ENCODE results near the gene C1orf87. TPM values are rescaled to one million over a fixed set of nuclear protein-coding genes. Genes with fewer than 3 reads are reported as not detected.
"Not testable (repeated sequence)": the region's sequence is repeated elsewhere in the genome, so short reads cannot be mapped to it uniquely, and the experiment has no call there.

The C1orf87 gene
- total RNA-seq, 2 donors from 2014 or later, result not detected

DNA sequence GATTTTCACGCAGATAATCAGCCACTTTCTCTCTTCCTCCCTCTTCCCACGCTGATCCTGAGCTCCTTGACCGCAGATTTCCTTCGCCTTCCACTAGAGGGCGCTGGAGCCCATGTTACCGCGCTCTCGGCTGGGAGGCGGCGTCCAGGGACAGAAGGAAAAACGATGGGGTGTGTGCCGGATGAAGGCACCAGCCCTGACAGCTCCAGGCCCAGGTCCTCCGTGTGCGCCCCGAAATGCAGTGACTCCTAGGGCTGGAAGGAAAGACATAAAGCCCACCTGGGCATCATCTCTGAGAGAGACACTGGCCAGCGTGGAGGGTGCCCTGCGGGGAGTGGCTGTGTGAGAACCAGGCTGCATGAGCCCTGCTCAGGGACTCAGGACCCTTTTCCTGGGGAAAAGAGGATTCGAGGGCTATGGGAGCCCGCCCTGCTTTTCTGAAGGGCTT, 102.1 kb downstream of the C1orf87 start:
- intact Hi-C loops (cut with DNase I), result loop anchor here (10.0 kb wide), 4 partner anchors 153 to 1883 kb away; no protein-coding TSS in a partner anchor
- ATAC-seq (peak; percentile 84 to 89), DNase-seq (peak; percentile 71)

DNA sequence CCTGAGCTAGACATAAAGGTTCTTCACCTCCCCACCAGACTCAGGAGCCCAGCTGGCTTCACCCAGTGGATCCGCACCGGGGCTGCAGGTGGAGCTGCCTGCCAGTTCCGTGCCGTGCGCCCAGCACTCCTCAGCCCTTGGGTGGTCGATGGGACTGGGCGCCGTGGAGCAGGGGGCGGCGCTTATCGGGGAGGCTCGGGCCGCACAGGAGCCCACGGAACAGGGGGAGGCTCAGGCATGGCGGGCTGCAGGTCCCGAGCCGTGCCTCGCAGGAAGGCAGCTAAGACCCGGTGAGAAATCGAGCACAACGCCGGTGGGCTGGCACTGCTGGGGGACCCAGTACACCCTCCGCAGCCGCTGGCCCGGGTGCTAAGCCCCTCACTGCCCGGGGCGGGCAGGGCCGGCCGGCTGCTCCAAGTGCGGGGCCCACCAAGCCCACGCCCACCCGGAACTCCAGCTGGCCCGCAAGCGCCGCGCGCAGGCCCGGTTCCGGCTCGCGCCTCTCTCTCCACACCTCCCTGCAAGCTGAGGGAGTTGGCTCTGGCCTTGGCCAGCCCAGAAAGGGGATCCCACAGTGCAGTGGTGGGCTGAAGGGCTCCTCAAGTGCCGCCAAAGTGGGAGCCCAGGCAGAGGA, 103.9 kb downstream of the C1orf87 start:
- not testable (repeated sequence) for ATAC-seq, DNase-seq
- intact Hi-C loops (cut with DNase I), result loop anchor here (10.0 kb wide), 4 partner anchors 155 to 1885 kb away; no protein-coding TSS in a partner anchor

- DNase-seq; ATAC-seq; intact Hi-C loops (cut with DNase I): not testable (repeated sequence)
Measured at GRCh38 chr1:59968746-59969145, 104.8 kb downstream of the C1orf87 start.

GRCh38 chr1:59967780-59968179, 105.8 kb downstream of the C1orf87 start:
- no peak for ATAC-seq
- no peak for DNase-seq
- intact Hi-C loops (cut with DNase I), result no loop called here

DNA sequence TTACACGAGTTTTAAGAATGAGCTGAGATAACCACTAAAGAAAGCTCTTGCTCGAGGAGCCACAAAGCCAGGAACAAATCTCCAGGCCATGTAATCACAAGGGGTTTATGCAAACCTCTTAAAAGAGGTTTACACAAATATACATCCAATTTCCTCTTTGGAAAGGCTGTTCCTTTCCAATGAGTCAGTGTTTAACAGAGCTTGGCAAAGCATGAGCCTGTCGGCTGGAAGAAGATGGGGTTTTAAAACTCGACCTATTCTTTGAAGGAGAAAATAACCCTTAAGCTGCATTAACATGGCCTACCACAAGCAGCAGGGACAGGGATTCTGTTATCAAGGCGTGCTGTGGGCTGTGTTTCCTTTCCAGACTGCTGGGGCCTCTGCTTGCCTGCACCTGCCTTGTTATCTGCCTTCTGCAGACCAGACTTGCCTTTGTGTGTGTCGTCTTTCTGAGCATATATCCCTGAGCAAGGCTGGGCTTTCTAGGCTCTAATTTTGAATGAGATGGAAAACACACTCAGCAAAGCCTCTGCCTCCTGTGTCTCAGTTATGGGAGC, 106.4 kb downstream of the C1orf87 start:
- intact Hi-C loops (cut with DNase I), result no loop called here
- ATAC-seq (no peak), DNase-seq (no peak)

GRCh38 chr1:59952065-59952464, 121.5 kb downstream of the C1orf87 start:
- intact Hi-C loops (cut with DNase I), result loop anchor here in 1 of 2 donors (5.0 kb wide), 1 partner anchor 75 kb away; no protein-coding TSS in a partner anchor
- ATAC-seq (no peak), DNase-seq (no peak)

GRCh38 chr1:59949648-59950047, 123.9 kb downstream of the C1orf87 start:
- intact Hi-C loops (cut with DNase I), result loop anchor here in 1 of 2 donors (5.0 kb wide), 1 partner anchor 72 kb away; no protein-coding TSS in a partner anchor
- ATAC-seq (no peak), DNase-seq (no peak)

DNA sequence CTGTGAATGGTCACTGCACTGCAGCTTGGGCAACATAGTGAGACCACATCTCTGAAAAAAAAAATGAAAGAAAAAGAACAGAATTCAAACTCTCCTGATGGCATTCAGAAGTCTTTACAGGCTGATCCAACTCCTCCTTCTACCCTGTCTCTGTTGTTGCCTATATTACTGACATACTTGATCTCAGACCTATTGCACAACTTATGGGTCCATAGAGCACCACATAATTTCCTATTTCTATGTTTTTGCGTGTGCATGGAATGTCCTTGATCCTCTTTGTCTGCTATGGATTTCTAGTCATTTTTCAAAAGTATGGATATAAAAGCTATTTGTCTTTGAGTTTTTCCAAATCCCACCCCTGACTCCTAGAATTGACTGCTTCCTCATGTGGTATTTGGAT, 124.6 kb downstream of the C1orf87 start:
- ATAC-seq (no peak), DNase-seq (no peak)
- intact Hi-C loops (cut with DNase I), result no loop called here

DNA sequence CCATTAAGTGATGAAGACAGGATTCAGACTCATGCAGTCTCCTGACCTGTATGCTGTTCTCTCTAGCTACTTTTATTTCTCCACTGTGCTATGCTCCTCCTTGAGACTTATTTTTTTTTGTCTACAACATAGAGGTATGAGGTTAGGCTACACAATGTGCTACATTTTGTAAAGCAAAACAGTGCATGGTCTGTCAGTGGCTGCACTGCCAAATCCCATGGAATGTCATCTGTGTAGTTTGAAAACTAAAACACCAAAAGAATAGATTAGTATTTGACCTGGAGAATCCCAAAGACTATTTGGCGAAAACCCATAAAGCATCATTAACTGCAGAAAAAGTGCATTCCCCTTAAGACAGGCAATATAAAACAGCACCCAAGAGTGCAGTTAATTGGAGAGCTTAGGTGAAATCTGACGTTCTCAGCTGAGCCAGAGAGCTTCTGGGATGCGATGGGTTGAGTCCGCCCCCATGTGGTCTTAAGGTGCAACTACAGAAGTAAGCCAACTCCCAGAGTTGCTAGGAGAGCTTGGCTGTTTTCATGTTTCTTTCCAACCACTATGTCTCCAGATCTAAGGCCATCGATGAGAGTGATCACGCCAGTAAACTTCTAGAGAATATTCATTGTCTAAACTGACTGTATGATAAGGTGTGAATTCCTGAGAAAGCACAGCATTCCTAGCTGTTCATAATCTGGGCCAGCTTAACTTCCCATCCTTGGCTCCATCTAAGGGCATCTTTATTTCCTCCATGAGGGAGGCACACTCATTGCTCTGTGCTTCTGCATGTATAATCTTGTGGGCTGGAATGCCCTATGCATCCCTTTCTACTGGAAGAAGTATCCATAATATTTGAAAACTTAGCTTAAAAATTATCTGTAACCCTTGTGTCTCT, 126.3 kb downstream of the C1orf87 start:
- DNase-seq, result peak; percentile 31
- ATAC-seq, result peak; percentile 93
- intact Hi-C loops (cut with DNase I), result loop anchor here in 1 of 2 donors (1.0 kb wide), 1 partner anchor 68 kb away; no protein-coding TSS in a partner anchor

- DNase-seq, result no peak
- intact Hi-C loops (cut with DNase I), result no loop called here
- ATAC-seq, result no peak
Measured at GRCh38 chr1:59945790-59946189, 127.8 kb downstream of the C1orf87 start.

Other genes with a start within 250 kb of the C1orf87 start
- gene CYP2J2, start 147.0 kb downstream of the C1orf87 start, total RNA-seq, result 100 to 1,000 TPM in 1 of 2 donors, 10 to 100 TPM in 1; 63.9 to 116 TPM

Data from left cardiac atrium (tissue), 4 donors.